HG02884 (cell line): ENCODE measurements around the gene UBE3A.
"Not testable (repeated sequence)": the region's sequence is repeated elsewhere in the genome, so short reads cannot be mapped to it uniquely, and the experiment has no call there.

Experiments
- ATAC-seq: cut with Tn5 transposase; IDR thresholded peaks from one replicate; pipeline ENCODE4 v1.9.1; 2021; ENCODE audit warnings: mild to moderate bottlenecking, moderate library complexity; ENCODE audit not compliant: unreplicated experiment

Gene UBE3A

DNA sequence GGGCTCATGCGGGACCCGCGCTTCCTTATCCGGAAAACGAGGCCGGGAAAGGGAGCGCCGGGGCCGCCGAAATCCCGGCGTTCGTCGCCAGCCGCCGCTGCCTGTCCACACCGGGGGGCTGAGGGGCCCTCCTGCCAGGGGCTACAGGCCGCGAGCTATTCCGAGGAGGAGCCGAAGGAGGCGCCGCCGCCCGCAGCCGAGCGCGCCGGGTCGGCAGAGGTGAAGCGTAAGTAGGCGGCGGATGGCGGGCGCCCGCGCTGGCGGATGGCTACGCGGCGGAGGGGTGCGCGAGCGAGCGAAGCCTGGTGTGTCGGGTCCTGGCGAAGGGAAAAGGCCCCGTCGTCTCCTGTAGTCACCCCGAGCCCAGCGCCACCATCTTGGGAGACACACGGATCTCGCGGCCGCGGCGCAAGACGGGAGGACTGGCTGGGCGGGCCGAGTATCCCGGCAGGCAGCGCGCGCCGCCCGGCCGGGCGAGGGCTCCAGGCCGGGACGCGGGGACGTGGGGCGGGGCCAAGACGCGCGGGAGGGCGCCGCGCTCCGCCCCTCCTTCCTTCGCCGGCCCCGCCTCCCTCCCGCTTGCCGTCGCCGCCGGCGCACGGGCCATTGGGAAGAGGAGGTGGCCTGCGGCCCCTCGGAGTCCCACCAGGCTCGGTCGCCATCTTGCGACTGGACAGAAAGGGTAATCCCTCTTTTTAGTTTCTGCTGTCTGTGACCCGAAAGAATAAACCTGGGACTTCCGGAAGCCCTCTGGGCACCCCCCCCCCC, at the start of gene UBE3A:
Gene UBE3A, minus strand, starts transcription at position 424 of the 768 bp plus-strand sequence. CDS start 29,917 bp downstream, outside the sequence.
- peak; percentile 82 for ATAC-seq

DNA sequence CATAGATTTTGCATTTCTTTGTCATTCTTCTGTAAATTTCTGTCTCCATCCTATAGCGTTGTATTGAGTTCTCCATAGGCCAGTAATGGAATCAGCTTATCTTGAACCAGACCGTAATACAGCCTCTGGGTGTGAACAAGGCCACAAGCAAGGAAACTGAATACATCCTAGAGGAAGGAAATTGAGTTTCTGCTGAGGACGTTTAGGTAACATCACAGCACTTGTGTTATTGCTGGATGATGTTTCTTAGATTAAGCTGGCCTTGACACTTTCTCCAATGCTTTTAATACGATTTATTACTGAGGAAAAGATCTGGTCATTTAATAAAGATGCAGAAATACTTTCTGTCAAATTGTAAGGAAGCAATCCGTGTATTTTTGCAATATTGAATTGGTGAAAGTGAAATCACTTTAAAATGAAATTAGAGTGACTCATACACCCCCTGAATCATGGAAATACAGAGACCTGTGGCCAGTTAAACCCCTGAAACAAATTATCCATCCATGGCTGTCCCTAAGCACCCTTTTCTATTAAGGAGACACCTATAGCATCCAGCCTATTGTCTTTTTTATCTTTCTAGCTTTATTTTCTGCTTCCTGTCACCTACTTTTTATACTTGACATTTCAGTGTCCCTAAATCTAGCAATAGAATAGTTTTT, 48.5 kb upstream of the UBE3A start:
- ATAC-seq, result no peak

DNA sequence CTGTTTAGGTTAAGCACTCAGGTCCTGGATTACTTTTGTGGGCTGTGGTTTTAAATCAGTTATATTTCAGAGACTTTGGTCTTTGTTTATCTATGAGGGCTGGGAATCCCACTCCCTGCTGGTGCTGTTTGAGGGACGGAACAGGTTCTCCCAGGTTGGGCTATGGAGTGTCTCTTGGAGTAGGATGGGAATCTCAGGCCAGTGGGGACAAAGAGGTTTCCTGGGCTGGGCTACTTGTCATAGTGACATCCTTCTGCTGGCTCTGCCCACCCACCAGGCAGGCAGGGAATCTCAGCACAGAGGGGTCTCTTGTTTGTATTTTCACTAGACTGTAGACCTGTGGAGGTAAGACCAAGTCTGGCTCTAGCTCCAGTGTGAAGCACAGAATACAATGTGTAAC, 47.2 kb upstream of the UBE3A start:
- no peak for ATAC-seq

DNA sequence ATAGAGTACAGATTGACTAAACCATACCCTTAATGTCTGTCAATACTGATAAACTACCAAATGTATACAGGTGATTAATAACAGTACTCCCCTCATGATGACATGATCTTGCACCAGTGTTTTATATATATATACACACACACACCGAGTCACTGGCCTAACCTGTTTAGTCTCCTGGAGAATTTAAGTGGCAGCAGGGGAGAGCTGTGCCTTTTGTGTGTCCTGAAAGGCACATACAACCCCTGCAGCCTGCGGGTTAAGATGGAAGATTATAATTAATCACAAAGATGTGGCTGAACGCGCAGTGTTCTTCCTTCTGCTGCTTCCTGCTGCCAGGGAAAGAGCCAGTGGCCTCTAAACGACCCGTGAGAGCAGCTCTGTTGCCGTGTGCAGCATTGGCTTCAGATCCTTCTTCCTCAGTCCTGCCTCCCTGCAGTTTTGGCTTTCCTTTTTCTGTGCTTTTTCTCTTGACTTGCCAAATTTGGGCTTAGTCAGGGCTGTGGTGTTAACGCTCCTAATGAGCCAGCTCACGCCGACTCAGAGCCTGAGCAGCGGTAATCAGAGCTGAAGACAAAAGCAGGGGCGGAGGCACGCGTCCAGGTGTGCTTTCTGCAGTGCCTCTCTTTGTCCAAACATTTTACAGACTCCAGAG, 42.5 kb upstream of the UBE3A start:
- no peak for ATAC-seq

GRCh38 chr15:25478313-25478712, 39.5 kb upstream of the UBE3A start:
- ATAC-seq, result no peak

GRCh38 chr15:25477816-25478215, 39.0 kb upstream of the UBE3A start:
- no peak for ATAC-seq

DNA sequence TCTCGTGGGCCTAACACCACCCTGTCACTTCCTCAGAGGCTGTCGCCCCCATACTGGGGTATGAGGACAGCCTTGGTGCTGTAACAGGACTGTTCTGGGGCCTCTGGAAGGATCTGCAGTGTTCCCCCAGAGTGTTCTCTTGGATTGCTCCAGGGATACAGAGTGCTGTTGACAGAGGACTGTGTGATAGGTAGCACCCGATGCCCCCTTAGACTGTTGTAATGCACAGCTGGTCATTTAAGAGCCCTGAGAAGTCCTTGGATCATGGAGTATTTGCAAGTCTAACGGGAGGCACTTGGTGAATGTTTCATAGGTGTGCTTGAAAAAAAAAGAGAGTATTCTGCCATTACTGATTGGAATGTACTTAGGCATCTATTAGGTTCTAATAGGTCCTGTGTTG, 35.4 kb upstream of the UBE3A start:
- ATAC-seq, result no peak

GRCh38 chr15:25470230-25470629, 31.4 kb upstream of the UBE3A start:
- no peak for ATAC-seq

- no peak for ATAC-seq
Measured at GRCh38 chr15:25469377-25469776, 30.6 kb upstream of the UBE3A start.

DNA sequence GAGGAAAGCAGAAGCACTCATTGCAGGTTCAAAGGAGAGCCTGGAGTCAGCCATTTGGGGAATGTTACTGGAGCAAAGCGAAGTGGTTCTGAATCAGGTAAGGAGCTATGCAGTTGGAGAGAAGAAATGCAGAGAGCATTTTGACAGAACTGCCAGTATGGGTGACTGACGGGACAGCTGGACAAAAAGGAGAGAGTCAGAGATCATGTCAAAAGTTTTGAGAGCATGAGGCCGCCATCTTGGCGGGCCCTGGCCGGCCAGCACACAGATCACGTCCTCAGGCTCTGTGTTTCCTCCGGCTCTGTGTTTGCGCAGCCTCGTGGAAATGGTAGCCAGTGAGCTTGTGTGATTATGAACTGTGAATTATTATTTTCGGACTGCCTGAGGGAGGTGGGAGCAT, 29.8 kb upstream of the UBE3A start:
- ATAC-seq, result no peak

DNA sequence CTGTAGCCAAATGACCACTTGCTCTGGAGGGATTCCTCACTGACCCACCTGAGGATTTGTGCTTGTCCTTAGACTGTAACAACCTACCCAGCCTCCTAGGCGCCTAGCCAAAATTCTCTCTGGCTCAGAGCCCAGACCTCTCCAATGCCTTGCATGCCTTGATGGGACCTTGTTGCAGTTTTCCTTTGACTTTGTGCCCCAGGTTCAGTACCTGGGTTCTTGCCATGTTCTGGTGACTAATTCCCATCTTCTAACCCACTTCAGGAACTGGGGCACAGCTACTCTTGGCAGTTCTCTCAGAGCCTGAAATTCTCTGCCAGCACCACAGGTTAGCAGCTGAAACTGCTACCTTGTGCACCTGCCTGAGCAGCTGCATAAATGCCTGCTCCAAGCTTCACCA, 27.0 kb upstream of the UBE3A start:
- no peak for ATAC-seq

DNA sequence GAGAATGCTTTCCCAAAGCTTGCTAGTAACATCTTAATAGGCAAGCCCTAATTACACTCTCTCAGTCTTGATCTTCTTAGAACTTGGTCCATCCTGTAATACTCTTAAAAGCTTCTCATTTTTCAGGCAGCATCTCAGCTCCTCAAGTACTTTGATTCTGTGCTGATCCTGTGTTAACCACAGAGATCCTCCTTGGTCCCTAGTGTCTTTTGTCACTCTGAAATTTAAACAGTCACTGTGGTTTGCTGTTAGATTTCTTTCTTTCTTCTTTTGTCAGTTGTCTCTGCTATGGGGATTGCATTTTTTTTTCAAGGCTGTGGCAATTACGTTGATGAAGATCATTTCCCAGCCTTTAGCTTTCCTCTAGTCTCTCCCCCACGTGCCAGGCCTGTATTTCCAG, 26.0 kb upstream of the UBE3A start:
- ATAC-seq, result no peak

GRCh38 chr15:25464383-25464782, 25.6 kb upstream of the UBE3A start:
- ATAC-seq, result no peak

GRCh38 chr15:25456196-25456595, 17.4 kb upstream of the UBE3A start:
- no peak for ATAC-seq

- ATAC-seq, result no peak
Measured at GRCh38 chr15:25455226-25455625, 16.4 kb upstream of the UBE3A start.

DNA sequence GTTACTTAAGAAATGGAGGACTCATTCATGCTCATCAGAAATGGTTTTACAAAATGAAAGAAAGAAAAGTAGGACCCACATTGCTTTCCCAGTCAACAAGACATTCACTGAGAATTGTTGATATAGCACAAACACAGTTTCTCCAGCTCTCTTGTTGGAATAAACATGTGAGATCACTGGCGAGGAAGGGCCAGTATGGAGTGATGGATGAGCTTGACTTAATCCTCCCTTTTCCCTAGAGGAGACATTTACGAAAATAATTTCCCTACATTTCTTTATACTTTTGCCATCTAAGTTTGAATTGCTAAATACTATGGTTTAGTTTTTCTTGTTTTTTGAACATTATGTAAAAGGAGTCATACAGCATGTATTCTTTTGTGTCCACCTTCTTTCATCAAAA, 15.9 kb upstream of the UBE3A start:
- no peak for ATAC-seq

- not testable (repeated sequence) for ATAC-seq
Measured at GRCh38 chr15:25453246-25453645, 14.4 kb upstream of the UBE3A start.

GRCh38 chr15:25451501-25451900, 12.7 kb upstream of the UBE3A start:
- ATAC-seq, result no peak

- ATAC-seq, result no peak
Measured at GRCh38 chr15:25450163-25450562, 11.3 kb upstream of the UBE3A start.

DNA sequence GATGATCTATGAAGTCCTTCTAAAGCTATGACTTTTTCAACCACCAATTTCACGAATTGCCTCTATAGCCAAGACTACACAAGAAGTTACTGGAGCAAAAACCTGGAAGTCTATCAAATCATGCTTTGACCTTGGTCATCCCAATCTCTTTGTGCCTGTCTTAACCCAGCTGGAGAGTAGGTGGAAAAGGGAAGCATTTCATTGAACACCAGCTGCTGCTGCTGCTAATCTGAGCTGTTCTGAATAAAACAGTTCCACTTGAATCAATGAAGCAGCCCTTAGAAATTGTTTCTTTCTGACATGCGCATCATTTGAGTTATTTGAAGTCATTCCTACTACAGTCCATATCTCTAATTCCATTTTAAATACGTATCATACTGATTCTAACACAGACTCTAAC, 7.3 kb upstream of the UBE3A start:
- no peak for ATAC-seq

DNA sequence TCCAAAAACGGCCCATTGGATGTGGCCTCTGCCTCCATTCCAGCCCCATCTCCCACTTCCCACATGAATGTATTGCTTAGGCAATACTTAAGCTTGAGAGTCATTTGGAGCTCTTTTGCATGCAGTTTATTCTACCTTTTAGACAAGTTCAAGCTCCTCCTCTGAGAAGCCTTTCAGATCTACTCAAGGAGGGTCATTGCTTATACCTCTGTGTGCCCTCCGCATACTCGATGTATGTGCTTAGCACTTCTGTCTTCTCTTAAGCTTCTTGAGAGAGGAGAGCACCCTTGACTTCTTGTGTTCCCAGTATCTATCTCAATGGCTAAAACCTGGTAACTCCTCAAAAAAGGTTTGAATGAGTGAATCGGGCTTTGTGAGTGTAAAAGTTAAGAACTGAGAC, 6.6 kb upstream of the UBE3A start:
- no peak for ATAC-seq

GRCh38 chr15:25441111-25441510, 2.3 kb upstream of the UBE3A start:
- ATAC-seq, result no peak
